Loucy (cell line): ENCODE measurements around the gene CACNG6.

Source experiments
- CTCF ChIP-seq: fragments of 200-600 bp; sonication (generic); conservative IDR thresholded peaks from 2 replicates; pipeline ENCODE4 v1.5.1; 2014; ENCODE audit warnings: mild to moderate bottlenecking, antibody characterized with exemption, low read length
- EZH2phosphoT487 ChIP-seq: fragments of 200-600 bp; IDR thresholded peaks from 2 replicates; pipeline ENCODE4 v1.6.1; 2018; ENCODE audit warnings: antibody characterized with exemption, mild to moderate bottlenecking, moderate library complexity, borderline replicate concordance

GRCh38 chr19:53992815-53993214 is 1.4 kb downstream of the CACNG6 start:
- TF ChIP-seq CTCF (no peak), EZH2phosphoT487 (no peak)
